K562 (cell line): Measurements from ENCODE around the gene CDR2L. TPM values are rescaled to one million over a fixed set of nuclear protein-coding genes. Genes with fewer than 3 reads are reported as not detected.

Experiments
- ATAC-seq: fragments of 200-7000 bp; cut with Tn5 transposase; 3 replicates; pipeline ENCODE4 v1.9.1; 2020; ENCODE audit warnings: moderate library complexity
- BruUV-seq: library from RNA; stranded (reverse); fragments of 400-500 nt; replicated peaks from 2 replicates; lab custom pipeline; 2021; lab: Mats Ljungman, UMichigan
- CTCF ChIA-PET: fragments of 300-600 bp; formaldehyde crosslinking; extraction: SDS; loops from one replicate; lab custom pipeline; 2021; ENCODE audit warnings: low intra/inter-chr PET ratio; lab: Yijun Ruan, JAX
- POLR2A ChIA-PET: fragments of 300-600, 350-650 bp; sonication (Branson Sonifier 250); formaldehyde crosslinking; extraction: SDS; loops from one replicate; lab custom pipeline; 2021; ENCODE audit warnings: antibody characterized with exemption, inconsistent platforms; lab: Yijun Ruan, JAX
- DNase-seq, 4 experiments: peaks; one replicate each; pipeline versions ENCODE4 v3.0.0 to v3.0.0-alpha.2; 2011 to 2018; ENCODE audit warnings: low spot score in 3 of 4, mixed read lengths in 3 of 4; ENCODE audit errors: extremely low read depth in 1 of 4
- FAIRE-seq: peaks from 2 replicates; lab custom pipeline; 2011; peaks lifted over from hg19 to GRCh38; lab: Jason Lieb, UNC
- H2AFZ ChIP-seq: 2 replicates; pipeline ENCODE4 v1.6.0; 2011; ENCODE audit warnings: low read depth, low read length, control low read depth, inconsistent platforms
- H3K27ac ChIP-seq: fragments of 200-600 bp; 3 replicates; pipeline ENCODE4 v1.8.0; 2011; ENCODE audit warnings: low read depth, mild to moderate bottlenecking, control low read depth, inconsistent platforms, low read length, moderate library complexity, mixed read lengths; ENCODE audit errors: extremely low read depth
- H3K27me3 ChIP-seq, 2 experiments: fragments of 300-600 bp in 1 of 2; 2 replicates in 1 of 2; 3 replicates in 1 of 2; pipeline versions ENCODE4 v1.6.0 to v1.8.0; 2011; ENCODE audit warnings: inconsistent platforms in 2 of 2, low read length in 2 of 2, mild to moderate bottlenecking in 1 of 2, mixed read lengths in 1 of 2, moderate library complexity in 1 of 2; ENCODE audit not compliant: control insufficient read depth in 2 of 2, insufficient read depth in 2 of 2
- H3K36me3 ChIP-seq: fragments of 300-600 bp; 3 replicates; pipeline ENCODE4 v1.8.0; 2011; ENCODE audit warnings: mild to moderate bottlenecking, low read length, inconsistent platforms; ENCODE audit not compliant: control insufficient read depth, insufficient read depth
- H3K4me1 ChIP-seq, 2 experiments: fragments of 200-600 bp in 1 of 2; replicated peaks in 1 of 2; 2 replicates in 1 of 2; 3 replicates in 1 of 2; pipeline versions ENCODE4 v1.5.1 to v1.8.0; 2011; ENCODE audit warnings: inconsistent platforms in 2 of 2, low read length in 2 of 2, mild to moderate bottlenecking in 1 of 2, mixed read lengths in 1 of 2, moderate library complexity in 1 of 2; ENCODE audit not compliant: control insufficient read depth in 2 of 2, insufficient read depth in 2 of 2
- H3K4me2 ChIP-seq: 2 replicates; pipeline ENCODE4 v1.6.1; 2011; ENCODE audit warnings: low read length, control low read depth, inconsistent platforms, mixed read lengths; ENCODE audit not compliant: insufficient read depth
- H3K4me3 ChIP-seq: fragments of 200-600 bp; sonication (generic), shearing (Covaris generic); 2 replicates; pipeline ENCODE4 v1.5.1; 2016; ENCODE audit warnings: control low read depth, inconsistent platforms
- H3K79me2 ChIP-seq: fragments of 200-600 bp; 3 replicates; pipeline ENCODE4 v1.8.0; 2011; ENCODE audit warnings: low read length, inconsistent platforms; ENCODE audit not compliant: control insufficient read depth, insufficient read depth
- H3K9ac ChIP-seq, 2 experiments: 2 replicates each; pipeline versions ENCODE4 v1.6.0 to v1.6.1; 2011; ENCODE audit warnings: low read depth in 2 of 2, low read length in 2 of 2, control low read depth in 1 of 2, inconsistent platforms in 1 of 2, mild to moderate bottlenecking in 1 of 2, mixed read lengths in 1 of 2; ENCODE audit not compliant: insufficient read depth in 1 of 2
- H3K9me1 ChIP-seq: one replicate; pipeline ENCODE4 v1.6.0; 2011; ENCODE audit warnings: inconsistent platforms, mild to moderate bottlenecking, low read length, moderate library complexity; ENCODE audit not compliant: control insufficient read depth, insufficient read depth
- H3K9me3 ChIP-seq: replicated peaks from 2 replicates; pipeline ENCODE4 v1.5.1; 2011; ENCODE audit warnings: low read depth, low read length, inconsistent platforms; ENCODE audit not compliant: control insufficient read depth, insufficient read depth
- H4K20me1 ChIP-seq: replicated peaks from 2 replicates; pipeline ENCODE4 v1.6.1; 2011; ENCODE audit warnings: low read length, inconsistent platforms, mixed read lengths; ENCODE audit not compliant: control insufficient read depth, insufficient read depth
- ATF7 ChIP-seq: fragments of 450-650 bp; IDR thresholded peaks from 2 replicates; pipeline ENCODE4 v1.7.1; 2014; ENCODE audit warnings: mild to moderate bottlenecking, moderate library complexity
- ETV6 ChIP-seq, 3 experiments: fragments of 150-350 bp in 1 of 3; sonication (generic) in 1 of 3; formaldehyde crosslinking in 1 of 3; IDR thresholded peaks; 2 replicates each; pipeline versions ENCODE4 v1.6.1 to v1.8.0; 2014 to 2022; ENCODE audit warnings: borderline replicate concordance in 2 of 3, low read depth in 2 of 3, antibody characterized with exemption in 1 of 3, low read length in 1 of 3, mild to moderate bottlenecking in 1 of 3, missing genetic modification reagents in 1 of 3
- FUS ChIP-seq: fragments of 200-400 bp; formaldehyde crosslinking; optimal IDR thresholded peaks from 2 replicates; pipeline ENCODE3; 2017; ENCODE audit warnings: low read depth, low read length
- HMG20A ChIP-seq: fragments of 450-650 bp; formaldehyde crosslinking; conservative IDR thresholded peaks from 2 replicates; pipeline ENCODE4 v1.4.0; 2020; ENCODE audit warnings: mild to moderate bottlenecking, mixed read lengths
- HNRNPH1 ChIP-seq: fragments of 200-400 bp; formaldehyde crosslinking; optimal IDR thresholded peaks from 2 replicates; pipeline ENCODE3; 2017; ENCODE audit warnings: low read depth, mild to moderate bottlenecking, low read length, moderate library complexity
- KDM1A ChIP-seq, 2 experiments: fragments of 450-650 bp; IDR thresholded peaks; 2 replicates each; pipeline ENCODE4 v1.6.1; 2016; ENCODE audit warnings: mild to moderate bottlenecking in 2 of 2
- KLF1 ChIP-seq: fragments of 450-650 bp; IDR thresholded peaks from 2 replicates; pipeline ENCODE4 v1.6.1; 2016; ENCODE audit warnings: missing genetic modification characterization, missing compliant biosample characterization
- KLF10 ChIP-seq: fragments of 250-450 bp; sonication (Bioruptor Pico); IDR thresholded peaks from 2 replicates; pipeline ENCODE4 v1.6.1; 2021; ENCODE audit warnings: matching md5 sums
- NCOA2 ChIP-seq, 2 experiments: fragments of 450-650 bp; IDR thresholded peaks; 2 replicates each; pipeline ENCODE4 v1.6.1; 2018; ENCODE audit warnings: mild to moderate bottlenecking in 2 of 2, moderate library complexity in 1 of 2; ENCODE audit not compliant: partially characterized antibody in 2 of 2
- NCOR1 ChIP-seq: fragments of 450-650 bp; IDR thresholded peaks from 2 replicates; pipeline ENCODE4 v1.6.1; 2016; ENCODE audit warnings: mild to moderate bottlenecking, moderate library complexity
- POU5F1 ChIP-seq: fragments of 150-350 bp; IDR thresholded peaks from 2 replicates; pipeline ENCODE4 v1.6.1; 2014; ENCODE audit warnings: borderline replicate concordance, low read length, low read depth, mild to moderate bottlenecking; ENCODE audit not compliant: partially characterized antibody
- PRMT5 ChIP-seq: sonication (generic); formaldehyde crosslinking; IDR thresholded peaks from 2 replicates; pipeline ENCODE4 v1.5.0; 2020; ENCODE audit warnings: missing genetic modification reagents
- PTTG1 ChIP-seq: fragments of 450-650 bp; IDR thresholded peaks from 2 replicates; pipeline ENCODE4 v1.6.1; 2016; ENCODE audit warnings: low read depth, mild to moderate bottlenecking, missing genetic modification characterization, missing compliant biosample characterization
- RCOR1 ChIP-seq, 2 experiments: IDR thresholded peaks; 2 replicates each; pipeline ENCODE4 v1.6.1; 2012; ENCODE audit warnings: low read depth in 2 of 2, low read length in 2 of 2, borderline replicate concordance in 1 of 2, improper control_type of control experiment in 1 of 2
- ZC3H11A ChIP-seq: IDR thresholded peaks from 2 replicates; pipeline ENCODE4 v1.6.1; 2012; ENCODE audit warnings: low read depth, low read length, improper control_type of control experiment
- ZC3H4 ChIP-seq: sonication (generic); formaldehyde crosslinking; IDR thresholded peaks from 2 replicates; pipeline ENCODE4 v1.9.0; 2021; ENCODE audit warnings: missing genetic modification reagents, borderline replicate concordance
- ZNF384 ChIP-seq: IDR thresholded peaks from 2 replicates; pipeline ENCODE4 v1.6.1; 2012; ENCODE audit warnings: low read depth, low read length, improper control_type of control experiment
- ZNF589 ChIP-seq: fragments of 200-800 bp; sonication (Bioruptor generic); IDR thresholded peaks from 2 replicates; pipeline ENCODE4 v1.6.1; 2016; ENCODE audit warnings: low read depth, missing genetic modification characterization, missing compliant biosample characterization
- ZNF75A ChIP-seq: fragments of 450-650 bp; formaldehyde crosslinking; IDR thresholded peaks from 2 replicates; pipeline ENCODE4 v1.4.0; 2020; ENCODE audit warnings: mild to moderate bottlenecking
- WGBS: fragments of 100-300 bp; shearing (Covaris generic); methylation state at CpG from one replicate; pipeline ENCODE4 v1.1.6; 2016; ENCODE audit warnings: low coverage, mixed read lengths; ENCODE audit not compliant: insufficient coverage; ENCODE audit errors: missing lambda C conversion rate; 5-methylcytosine and 5-hydroxymethylcytosine counted together
- in situ Hi-C: fragments of 300-500 bp; cut with MboI; formaldehyde crosslinking; loops from 4 replicates; pipeline ENCODE4 v1.15.0; 2018; ENCODE audit warnings: inconsistent platforms, mixed read lengths
- intact Hi-C: fragments of 100-400 bp; cut with micrococcal nuclease; formaldehyde crosslinking; loops from 2 replicates; pipeline ENCODE4 v1.14.2; 2022
- polyA plus RNA-seq, 8 experiments: library from polyadenylated mRNA; depleted of rRNA in 4 of 8; stranded (reverse) in 5 of 8; unstranded in 3 of 8; fragments of >200 nt; fragmentation: Nextera tagmentation in 2 of 8; fragmentation: Illumina TruSeq in 1 of 8; extraction: Ambion mirVana in 2 of 8; extraction: Trizol in 1 of 8; gene quantifications; 2 replicates each; pipeline versions ENCODE4 v1.2.1 to v1.2.3, GENCODE V29; 2011 to 2014; ENCODE audit warnings: inconsistent platforms in 1 of 8, missing spikeins in 1 of 8
- total RNA-seq, 7 experiments: library from RNA; depleted of rRNA in 6 of 7; stranded (reverse); fragments of >200 nt in 6 of 7; fragmentation: Illumina TruSeq in 2 of 7; extraction: Trizol in 2 of 7; gene quantifications; 2 replicates each; pipeline versions ENCODE4 v1.2.1 to v1.2.3, GENCODE V29; 2011 to 2021; ENCODE audit warnings: low replicate concordance in 1 of 7
- TF ChIP-seq, protein P1 (sequence below), 2 experiments: fragments of 450-650 bp; IDR thresholded peaks; 2 replicates each; pipeline ENCODE4 v1.6.1; 2016
- TF ChIP-seq, protein P2 (sequence below): fragments of 450-650 bp; IDR thresholded peaks from 2 replicates; pipeline ENCODE4 v1.6.1; 2014; ENCODE audit warnings: low read depth, mild to moderate bottlenecking, moderate library complexity, borderline replicate concordance

CDR2L gene
- total and polyA plus RNA-seq, 9 of the 15 experiments (the other 6 are each of a cell fraction or from before 2014, with no cell fraction given) = 2.7 to 16.0 (median 7.3) TPM

DNA sequence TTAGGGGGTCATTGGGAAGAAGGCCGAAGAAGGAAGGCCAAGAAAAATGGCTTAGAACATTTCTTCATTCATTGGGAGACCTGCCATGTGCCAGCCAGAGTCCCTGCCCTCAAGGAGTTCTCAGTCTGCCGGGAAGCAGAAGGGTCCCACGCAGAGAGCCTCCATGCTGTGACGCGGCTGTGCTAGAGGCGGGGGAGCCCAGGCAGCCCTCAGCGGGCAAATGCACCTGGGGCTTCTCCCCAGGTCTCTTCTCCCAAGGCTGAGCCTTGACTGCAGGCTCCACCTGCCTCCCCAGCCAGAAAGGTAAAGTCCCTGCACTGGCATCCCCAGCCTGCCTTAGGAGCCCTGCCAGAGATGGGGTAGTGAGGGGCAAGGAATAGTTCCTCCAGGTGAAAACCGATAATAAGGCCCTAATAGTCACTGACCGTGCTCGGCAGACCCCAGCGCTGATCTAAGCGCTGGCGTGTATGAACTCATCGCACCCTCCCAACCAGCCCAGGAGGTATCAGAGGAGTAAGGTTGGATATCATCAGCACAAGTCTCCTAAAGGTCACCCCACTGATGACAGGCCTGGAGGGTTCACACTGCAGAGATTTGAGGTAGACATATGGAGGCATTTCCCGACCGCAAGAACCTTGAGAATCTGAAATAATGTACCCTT is 6.0 kb upstream of the CDR2L start:
- 0 out of 3 replicates have a peak, but pooled peaks cover 3% of the 10 kb centered on the region for H3K79me2 ChIP-seq
- no TSS peak for BruUV-seq
- WGBS = 54% methylated on average over 16 of the region's 16 CpGs
- FAIRE-seq (no peak), ATAC-seq (peak; percentile 21), DNase-seq (no peak)
- peaks cover 18 to 38% of the 10 kb centered on the region in 2 experiments for H3K4me1 ChIP-seq
- in situ Hi-C loops = no loop called here
- H3K9me1 ChIP-seq = no peaks in the 10 kb centered on the region
- intact Hi-C loops = no loop called here
- ChIA-PET POLR2A (no interaction called here), CTCF (no interaction called here)
- peak overlapping the region; percentile 78 for H2AFZ ChIP-seq
- H3K9ac ChIP-seq = peak overlapping the region; percentile 76 to 91
- H3K27me3 ChIP-seq = no peaks in the 10 kb centered on the region
- H4K20me1 ChIP-seq = no peaks in the 10 kb centered on the region
- H3K4me3 ChIP-seq = peak overlapping the region; percentile 55
- no peaks in the 10 kb centered on the region for H3K9me3 ChIP-seq
- peak overlapping the region; percentile 87 for H3K4me2 ChIP-seq
- peak overlapping the region; percentile 75 for H3K27ac ChIP-seq
- H3K36me3 ChIP-seq = no peaks in the 10 kb centered on the region
- no peak for TF ChIP-seq PRMT5
- TF ChIP-seq NCOR1 = no peak
- peak in 1 of 2 experiments; percentile 75; a peak in 2 of 4 replicates for TF ChIP-seq RCOR1 (IDR thresholded peaks at IDR 0.05; ENCODE audit: borderline replicate concordance in 1 of 2, low read depth in 2 of 2, low read length in 2 of 2)
- 0 out of 2 replicates have a peak, but pooled peaks have one; percentile 13 for TF ChIP-seq ZNF589 (CRISPR knock-in tag)
- TF ChIP-seq HMG20A (CRISPR knock-in tag) = no peak
- TF ChIP-seq ZC3H11A = no peak
- TF ChIP-seq ZNF75A = no peak
- 0 out of 2 replicates have a peak, but pooled peaks have one; percentile 65 for TF ChIP-seq ZC3H4
- TF ChIP-seq POU5F1 = no peak
- TF ChIP-seq, protein P1, sequence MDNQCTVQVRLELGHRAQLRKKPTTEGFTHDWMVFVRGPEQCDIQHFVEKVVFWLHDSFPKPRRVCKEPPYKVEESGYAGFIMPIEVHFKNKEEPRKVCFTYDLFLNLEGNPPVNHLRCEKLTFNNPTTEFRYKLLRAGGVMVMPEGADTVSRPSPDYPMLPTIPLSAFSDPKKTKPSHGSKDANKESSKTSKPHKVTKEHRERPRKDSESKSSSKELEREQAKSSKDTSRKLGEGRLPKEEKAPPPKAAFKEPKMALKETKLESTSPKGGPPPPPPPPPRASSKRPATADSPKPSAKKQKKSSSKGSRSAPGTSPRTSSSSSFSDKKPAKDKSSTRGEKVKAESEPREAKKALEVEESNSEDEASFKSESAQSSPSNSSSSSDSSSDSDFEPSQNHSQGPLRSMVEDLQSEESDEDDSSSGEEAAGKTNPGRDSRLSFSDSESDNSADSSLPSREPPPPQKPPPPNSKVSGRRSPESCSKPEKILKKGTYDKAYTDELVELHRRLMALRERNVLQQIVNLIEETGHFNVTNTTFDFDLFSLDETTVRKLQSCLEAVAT (IDR thresholded peaks at IDR 0.05) = peak in 1 of 2 experiments; percentile 7; a peak in 1 of 4 replicates
- TF ChIP-seq KDM1A (IDR thresholded peaks at IDR 0.05) = peak in 1 of 2 experiments; percentile 94; a peak in 2 of 4 replicates
- no peak for TF ChIP-seq FUS
- no peak for TF ChIP-seq NCOA2 (IDR thresholded peaks at IDR 0.05; ENCODE audit: partially characterized antibody in 2 of 2)
- TF ChIP-seq ZNF384 = no peak
- no peak for TF ChIP-seq KLF10 (CRISPR knock-in tag)
- no peak for TF ChIP-seq ATF7
- no peak for TF ChIP-seq ETV6 (IDR thresholded peaks at IDR 0.05; ENCODE audit: borderline replicate concordance in 1 of 2, low read depth in 2 of 2, low read length in 1 of 2)
- TF ChIP-seq ETV6 (CRISPR knock-in tag; IDR thresholded peaks at IDR 0.05; ENCODE audit: borderline replicate concordance) = no peak
- no peak for TF ChIP-seq KLF1 (tag)
- no peak for TF ChIP-seq HNRNPH1
- TF ChIP-seq, protein P2, sequence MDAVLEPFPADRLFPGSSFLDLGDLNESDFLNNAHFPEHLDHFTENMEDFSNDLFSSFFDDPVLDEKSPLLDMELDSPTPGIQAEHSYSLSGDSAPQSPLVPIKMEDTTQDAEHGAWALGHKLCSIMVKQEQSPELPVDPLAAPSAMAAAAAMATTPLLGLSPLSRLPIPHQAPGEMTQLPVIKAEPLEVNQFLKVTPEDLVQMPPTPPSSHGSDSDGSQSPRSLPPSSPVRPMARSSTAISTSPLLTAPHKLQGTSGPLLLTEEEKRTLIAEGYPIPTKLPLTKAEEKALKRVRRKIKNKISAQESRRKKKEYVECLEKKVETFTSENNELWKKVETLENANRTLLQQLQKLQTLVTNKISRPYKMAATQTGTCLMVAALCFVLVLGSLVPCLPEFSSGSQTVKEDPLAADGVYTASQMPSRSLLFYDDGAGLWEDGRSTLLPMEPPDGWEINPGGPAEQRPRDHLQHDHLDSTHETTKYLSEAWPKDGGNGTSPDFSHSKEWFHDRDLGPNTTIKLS = no peak
- no peak for TF ChIP-seq PTTG1 (tag)
